Stimulated activated CD8-positive, alpha-beta memory T cell treated with anti-CD3 and anti-CD28 coated beads, Interleukin-7, amount 100 ng/mL, for 4 hours (primary cell): ENCODE data around the gene HOXB13.
A peak's percentile ranks its signal among the peaks of the same experiment; 100 is the strongest.
"Not testable (repeated sequence)": the region's sequence is repeated elsewhere in the genome, so short reads cannot be mapped to it uniquely, and the experiment has no call there.

Experiments used
- DNase-seq, 2 donors: peaks; one replicate each; pipeline ENCODE4 v3.0.0-alpha.2; 2020; ENCODE audit warnings: low read depth in 2 of 2

HOXB13 gene

GRCh38 chr17:48726916-48727286, 1.6 kb downstream of the HOXB13 start:
- no peak for DNase-seq

- DNase-seq = no peak
These were observed 2.2 kb downstream of the HOXB13 start for GRCh38 chr17:48726114-48726915.

DNA sequence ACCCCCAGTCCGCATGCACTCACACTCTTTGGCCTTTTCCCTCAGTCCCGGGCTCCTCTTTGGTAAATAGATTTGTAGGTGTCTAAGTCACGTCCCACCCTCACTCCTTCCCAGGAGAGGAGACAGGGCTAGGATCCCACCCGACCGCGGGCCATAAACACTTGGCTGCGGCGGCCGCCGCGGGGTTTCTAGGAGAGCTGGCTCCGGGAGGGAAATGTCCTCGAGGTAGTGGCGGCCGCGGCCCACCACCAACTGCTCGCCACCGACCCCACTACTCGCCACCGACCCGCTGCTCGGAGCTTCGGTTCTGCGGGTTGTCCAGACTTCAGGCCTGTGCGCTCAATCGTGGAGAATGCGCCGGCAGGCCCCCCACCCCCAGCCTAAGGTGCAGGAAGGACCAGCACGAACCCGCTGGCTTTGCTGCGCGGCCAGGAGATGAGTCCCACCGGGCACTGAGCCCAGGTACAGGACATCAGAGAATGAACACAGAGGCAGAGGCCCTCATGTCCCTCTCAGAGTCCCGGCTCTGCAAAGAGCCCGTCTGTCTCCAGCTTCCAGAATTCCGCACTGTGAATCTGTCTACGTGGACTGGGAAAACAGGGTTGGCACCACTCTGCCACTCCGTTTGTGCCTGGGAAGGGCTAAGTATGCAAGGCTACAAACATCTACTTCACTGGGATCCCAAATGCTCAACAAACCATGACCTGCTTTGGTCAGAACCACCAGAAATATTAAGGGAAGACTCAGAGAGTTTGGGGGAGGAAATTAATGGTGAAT, 3.1 kb downstream of the HOXB13 start:
- no peak for DNase-seq

DNA sequence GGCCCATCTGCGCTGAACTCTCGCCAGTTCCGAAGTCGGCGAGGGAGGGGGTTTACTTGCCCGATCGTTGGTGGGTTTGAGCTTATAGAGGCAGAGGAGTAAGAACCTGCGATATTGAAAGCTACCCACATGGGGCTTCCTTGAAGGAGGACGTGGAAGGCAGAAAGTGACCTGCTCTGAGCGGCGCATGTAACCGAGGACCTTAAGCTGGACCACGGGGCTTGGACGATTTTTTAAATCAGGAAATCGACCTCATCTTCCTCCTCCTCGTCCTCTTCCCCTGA, 3.6 kb downstream of the HOXB13 start:
- no peak for DNase-seq

DNA sequence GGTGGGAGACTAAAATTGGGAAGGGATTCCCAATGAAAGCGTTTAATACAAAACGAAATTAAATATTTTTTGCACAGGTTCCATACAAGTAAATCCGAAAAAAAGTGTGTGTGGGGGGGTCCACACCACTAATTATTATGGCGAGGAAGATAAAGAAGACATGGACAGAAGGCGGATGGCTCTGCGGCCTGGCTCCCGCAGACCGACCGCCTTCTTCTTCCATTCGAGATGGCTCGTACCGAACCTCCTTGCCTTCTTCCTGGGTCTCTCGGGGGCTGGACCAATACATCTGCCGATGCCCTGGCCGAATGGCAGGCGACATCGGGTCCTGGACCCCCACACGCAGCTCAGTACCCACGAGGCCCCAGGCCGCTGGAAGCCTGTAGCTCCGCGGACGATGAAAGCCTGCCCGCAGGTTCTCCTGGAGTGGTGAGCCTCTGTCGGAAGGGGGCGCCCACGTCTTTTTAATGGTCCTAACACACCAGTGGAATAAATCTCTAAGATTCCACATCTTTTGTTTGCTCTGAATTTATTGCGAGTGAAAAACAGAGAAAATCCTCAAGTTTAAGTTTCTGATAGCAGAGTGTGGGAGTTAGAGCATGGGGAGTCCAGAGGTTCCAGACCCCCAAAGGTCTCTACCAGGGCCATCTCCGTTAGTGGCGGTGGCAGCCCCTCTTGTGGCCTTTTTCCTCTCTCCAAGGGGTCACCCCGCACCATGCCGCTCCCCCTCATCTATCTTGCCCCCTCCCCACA, 4.1 kb downstream of the HOXB13 start:
- peak; percentile 49 to 59 for DNase-seq

DNA sequence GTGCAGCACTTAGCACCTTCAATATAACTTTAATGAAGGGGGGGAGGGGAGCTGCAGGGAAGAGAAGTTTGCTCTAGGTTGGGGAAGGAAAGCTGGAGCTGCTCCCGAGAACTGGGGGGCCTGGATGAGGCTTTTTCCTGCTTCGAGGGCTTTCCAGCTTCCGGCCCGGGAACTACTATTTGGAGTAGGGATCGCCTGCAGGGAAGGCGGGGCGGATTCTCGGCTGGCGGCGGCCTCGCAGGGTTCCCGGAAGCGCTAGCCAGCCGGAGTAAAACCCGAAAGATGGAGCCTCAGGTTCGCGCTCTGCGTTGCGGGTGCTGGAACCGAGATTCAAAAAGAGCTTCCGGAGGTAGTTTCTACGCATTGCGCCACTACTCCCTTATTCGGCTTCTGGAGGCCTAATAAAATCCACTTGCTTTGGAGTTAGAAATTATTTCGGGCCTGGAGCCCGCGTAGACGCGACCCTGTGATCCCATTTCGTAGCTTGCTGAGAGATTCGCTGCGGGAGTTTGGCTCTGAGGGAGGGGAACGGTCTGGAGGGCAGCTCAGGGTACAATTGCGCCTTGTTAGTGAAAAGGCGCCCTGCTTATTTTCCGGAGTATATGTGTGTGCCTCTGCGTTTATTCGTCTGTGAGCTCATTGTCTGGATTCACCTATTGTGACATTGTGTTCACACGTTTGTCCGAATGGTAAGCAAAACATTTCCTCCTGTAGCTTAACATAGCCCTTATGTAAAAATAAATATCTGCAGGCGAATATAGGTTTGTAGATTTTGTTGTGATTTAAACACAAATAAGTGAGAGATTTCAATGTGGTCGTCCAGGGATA, 4.9 kb downstream of the HOXB13 start:
- DNase-seq = no peak

DNA sequence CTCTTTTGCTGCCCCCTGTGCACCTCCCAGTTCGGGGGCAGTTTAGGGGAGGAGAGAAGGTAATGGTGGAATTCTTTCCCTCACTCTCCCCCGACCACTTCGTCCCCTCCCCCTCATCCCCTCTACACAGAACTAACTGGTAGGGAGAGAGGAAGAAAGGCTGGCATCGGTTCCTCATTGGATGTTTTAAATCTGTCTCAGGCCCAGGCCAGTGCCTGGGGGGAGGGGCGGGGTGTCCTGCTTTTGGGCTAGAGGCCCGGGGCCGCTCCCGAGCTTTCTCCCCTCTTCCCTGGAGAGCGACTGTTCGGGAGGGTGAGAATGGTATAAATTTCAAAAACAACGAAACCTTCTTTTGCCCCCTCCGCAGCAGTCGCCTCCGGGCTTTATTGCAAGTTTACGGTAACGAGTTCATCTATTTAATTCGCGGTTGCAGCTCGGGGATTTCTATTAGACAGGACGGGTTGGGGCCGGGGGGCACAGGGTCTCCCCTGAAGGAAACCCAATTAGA, 5.6 kb downstream of the HOXB13 start, which contains the start of gene PRAC2:
Gene PRAC2, plus strand, starts transcription at position 271 of the 508 bp plus-strand sequence. CDS start 1,226 bp downstream, outside the sequence.
- no peak for DNase-seq

GRCh38 chr17:48722201-48722907, 6.2 kb downstream of the HOXB13 start, which contains the start of gene PRAC1:
PRAC1 (minus strand) TSS chr17:48722518; CDS start chr17:48722392, 126 bp downstream.
- DNase-seq = no peak

DNA sequence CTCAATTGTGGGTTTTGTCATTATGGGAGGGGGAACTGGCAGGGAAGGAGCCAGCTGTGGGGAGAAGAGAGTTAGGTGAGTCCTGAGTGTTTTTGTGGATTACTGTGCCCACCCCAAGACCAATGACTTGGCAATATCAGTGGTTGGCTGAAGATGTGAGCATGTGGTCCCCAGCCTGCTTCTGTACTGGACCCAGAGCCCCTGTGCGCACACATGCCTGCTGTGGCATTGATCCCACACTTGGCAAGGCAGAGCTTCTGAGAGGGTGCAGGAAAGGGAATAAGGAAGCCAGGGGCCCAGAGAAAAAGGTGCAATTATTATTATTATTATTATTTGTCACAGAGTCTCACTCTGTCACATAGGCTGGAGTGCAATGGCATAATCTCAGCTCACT, 7.5 kb downstream of the HOXB13 start:
- no peak for DNase-seq

DNA sequence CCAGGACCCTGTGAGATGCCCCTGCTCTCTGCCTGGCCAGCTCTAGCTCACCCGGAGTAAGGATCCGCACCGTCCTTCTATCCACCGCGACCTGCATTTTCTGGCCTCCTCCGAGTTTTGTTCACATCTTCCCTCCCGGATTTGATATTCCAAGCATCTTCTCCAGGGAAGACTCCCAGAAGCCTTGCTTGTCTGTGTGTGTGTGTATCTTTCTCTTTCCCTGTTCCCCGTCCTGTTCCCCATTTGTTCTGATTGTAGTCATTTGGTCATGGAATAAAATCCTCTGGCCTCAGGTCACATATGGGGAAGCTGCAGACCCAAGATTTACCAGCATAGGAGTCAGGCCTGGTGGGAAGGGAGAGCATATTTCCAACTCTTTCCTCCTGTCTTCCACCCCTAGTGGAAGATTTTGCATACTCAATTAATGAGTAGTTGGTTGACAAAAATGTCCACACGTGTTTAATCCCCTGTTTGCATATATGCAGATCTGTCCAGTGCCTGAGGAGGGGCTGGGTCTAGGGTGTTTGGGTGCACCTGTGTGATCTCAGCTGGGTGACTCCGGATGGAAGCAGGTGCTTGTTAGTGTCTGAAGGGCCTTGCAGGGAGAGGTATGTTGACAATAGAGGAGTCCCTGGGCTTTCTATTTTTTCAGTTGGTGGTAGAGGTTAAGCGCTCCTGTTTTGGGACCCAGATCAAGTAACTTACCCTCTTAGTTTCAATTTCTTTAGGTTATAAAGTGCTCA, 8.1 kb downstream of the HOXB13 start:
- no peak for DNase-seq

- DNase-seq = no peak
These were observed 8.8 kb downstream of the HOXB13 start for GRCh38 chr17:48719642-48720265.

- no peak for DNase-seq
These were observed 9.5 kb downstream of the HOXB13 start for GRCh38 chr17:48718761-48719641.

DNA sequence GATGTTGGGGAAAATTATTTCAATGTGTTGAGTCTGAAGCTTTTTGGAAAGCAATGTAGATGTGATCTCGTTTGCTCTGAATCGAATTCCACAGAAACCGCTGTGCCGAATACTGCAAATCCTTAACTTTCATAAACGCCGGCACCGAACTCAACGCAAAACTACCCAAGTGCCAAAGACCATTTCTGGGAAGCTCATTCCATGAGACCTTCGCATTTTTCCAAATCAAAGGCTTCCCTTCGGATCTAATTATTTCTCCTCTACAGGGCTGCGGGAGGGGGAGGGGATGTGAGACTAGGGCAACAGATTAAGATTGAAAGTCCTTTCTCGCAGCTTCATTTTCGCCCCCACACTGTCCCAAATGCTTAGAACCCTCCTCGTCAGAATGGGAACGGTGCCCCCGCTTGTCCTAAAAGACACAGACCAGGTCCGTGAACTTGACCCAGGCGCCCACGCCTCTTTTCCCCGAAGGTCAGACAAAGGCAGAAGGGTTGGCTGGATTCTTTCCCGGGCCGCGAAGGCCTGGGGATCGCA, 10.3 kb downstream of the HOXB13 start:
- no peak for DNase-seq

GRCh38 chr17:48717367-48718226, 11.0 kb downstream of the HOXB13 start:
- no peak for DNase-seq

DNA sequence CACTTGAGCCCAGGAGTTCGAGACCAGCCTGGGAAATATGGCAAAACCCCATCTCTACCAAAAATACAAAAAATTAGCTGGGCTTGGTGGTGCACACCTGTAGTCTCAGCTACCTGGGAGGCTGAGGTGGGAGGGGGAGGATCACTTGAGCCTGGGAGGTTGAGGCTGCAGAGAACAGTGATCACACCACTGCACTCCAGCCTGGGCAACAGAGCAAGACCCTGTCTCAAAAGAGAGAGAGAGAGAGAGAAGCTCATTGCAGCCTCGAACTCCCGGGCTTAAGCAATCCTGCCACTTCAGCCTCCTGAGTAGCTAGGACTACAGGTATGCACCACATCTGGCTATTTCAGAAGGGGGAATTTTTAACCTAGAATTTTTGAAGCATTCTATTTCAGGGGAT, 12.0 kb downstream of the HOXB13 start:
- DNase-seq = not testable (repeated sequence)

- no peak for DNase-seq
These were observed 12.8 kb downstream of the HOXB13 start for GRCh38 chr17:48715496-48716399.
